Measurements from ENCODE around the gene DKC1.

Gene DKC1

DNA sequence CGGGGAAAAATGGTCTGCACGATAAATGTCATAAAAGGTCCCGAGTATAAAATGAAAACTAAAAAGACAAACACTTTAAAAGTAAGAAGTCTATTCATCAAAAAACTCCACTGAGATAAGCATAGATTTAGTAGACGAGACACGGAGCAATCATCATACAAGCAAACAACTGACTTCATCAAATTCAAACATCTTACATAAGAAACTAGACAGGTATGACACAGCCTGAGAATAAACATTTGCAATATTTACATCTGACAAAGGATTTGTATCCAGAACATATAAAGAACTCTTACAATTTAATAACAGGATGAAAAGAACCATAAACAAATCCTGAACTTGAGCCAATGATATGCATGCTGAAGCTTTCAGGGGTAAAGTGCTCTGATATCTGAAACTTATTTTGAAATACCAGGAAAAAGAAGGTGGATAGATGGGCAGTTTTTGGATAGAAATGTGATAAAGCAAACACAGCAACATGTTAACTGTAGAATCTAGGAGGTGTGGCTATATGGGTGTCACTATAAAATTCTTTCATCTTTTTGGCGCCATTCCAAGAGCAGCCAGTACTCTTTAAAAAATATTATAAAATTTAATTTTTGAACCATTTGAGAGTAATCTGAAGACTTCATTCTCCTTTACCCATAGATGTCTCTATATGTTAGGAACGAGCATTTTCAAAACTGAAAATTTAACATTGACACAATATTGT is 30.6 kb downstream of the DKC1 start:
- Histone ChIP-seq H4K8ac (ENCODE audit: low read depth, low read length) (no peak overlapping the region), H3K9ac (ENCODE audit: low read depth, low read length, poor library complexity) (no peak overlapping the region), H2BK12ac (ENCODE audit: low read length) (no peak overlapping the region), H2BK5ac (ENCODE audit: low read length) (no peak overlapping the region), H3K79me1 (ENCODE audit: low read depth, low read length) (no peaks in the 10 kb centered on the region), H3K9me3 (replicated peaks in 1 of 2; ENCODE audit: control insufficient read depth in 2 of 2, insufficient read depth in 1 of 2, low read depth in 1 of 2, low read length in 2 of 2) (no peaks in the 10 kb centered on the region), H2AK5ac (ENCODE audit: low read depth, low read length) (no peak overlapping the region), H3K18ac (ENCODE audit: low read length) (no peak overlapping the region), H2BK120ac (ENCODE audit: low read depth, low read length) (no peak overlapping the region), H2AFZ (ENCODE audit: low read length) (no peak overlapping the region), H3K27ac (replicated peaks; ENCODE audit: low read length) (no peak overlapping the region), H3K36me3 (replicated peaks in 1 of 2; ENCODE audit: control insufficient read depth in 2 of 2, insufficient read depth in 2 of 2, low read length in 2 of 2) (no peaks in the 10 kb centered on the region), H2BK15ac (ENCODE audit: low read length) (no peak overlapping the region), H3K14ac (ENCODE audit: low read length) (no peak overlapping the region), H3K4me2 (ENCODE audit: insufficient read depth, low read length, poor library complexity, severe bottlenecking) (no peak overlapping the region), H3K4me1 (ENCODE audit: control insufficient read depth in 2 of 2, insufficient read depth in 1 of 2, low read depth in 1 of 2, low read length in 2 of 2) (no peaks in the 10 kb centered on the region), H3K23ac (ENCODE audit: low read depth, low read length, poor library complexity) (no peak overlapping the region), H4K91ac (ENCODE audit: low read depth, low read length, poor library complexity) (no peak overlapping the region), H3K4me3 (ENCODE audit: low read length in 2 of 2) (no peak overlapping the region), H3K27me3 (ENCODE audit: control insufficient read depth in 3 of 3, insufficient read depth in 3 of 3, low read depth in 1 of 3, low read length in 3 of 3) (peaks cover 0 to 93% (median 1%) of the 10 kb centered on the region in 3 experiments), H3K4ac (ENCODE audit: low read length) (no peak overlapping the region)
- no CpG with 5 or more reads among the region's 7 CpGs for WGBS, 2 donors (ENCODE audit: extremely low coverage in 2 of 2, insufficient read length in 2 of 2, insufficient replicate concordance in 1 of 2)
- no peak for DNase-seq (ENCODE audit: low spot score)

- Histone ChIP-seq H3K23ac (ENCODE audit: low read depth, low read length, poor library complexity) (no peak overlapping the region), H3K9me3 (replicated peaks in 1 of 2; ENCODE audit: control insufficient read depth in 2 of 2, insufficient read depth in 1 of 2, low read depth in 1 of 2, low read length in 2 of 2) (no peaks in the 10 kb centered on the region), H2BK120ac (ENCODE audit: low read depth, low read length) (no peak overlapping the region), H2BK12ac (ENCODE audit: low read length) (no peak overlapping the region), H2AK5ac (ENCODE audit: low read depth, low read length) (no peak overlapping the region), H3K4me1 (ENCODE audit: control insufficient read depth in 2 of 2, insufficient read depth in 1 of 2, low read depth in 1 of 2, low read length in 2 of 2) (peaks cover 7% of the 10 kb centered on the region in 2 donors), H2AFZ (ENCODE audit: low read length) (no peak overlapping the region), H3K14ac (ENCODE audit: low read length) (no peak overlapping the region), H3K27ac (replicated peaks; ENCODE audit: low read length) (no peak overlapping the region), H3K79me1 (ENCODE audit: low read depth, low read length) (no peaks in the 10 kb centered on the region), H4K91ac (ENCODE audit: low read depth, low read length, poor library complexity) (no peak overlapping the region), H3K4me3 (ENCODE audit: low read length in 2 of 2) (no peak overlapping the region), H3K27me3 (ENCODE audit: control insufficient read depth in 3 of 3, insufficient read depth in 3 of 3, low read depth in 1 of 3, low read length in 3 of 3) (peaks cover 0 to 79% (median 1%) of the 10 kb centered on the region in 3 experiments), H3K4me2 (ENCODE audit: insufficient read depth, low read length, poor library complexity, severe bottlenecking) (no peak overlapping the region), H3K4ac (ENCODE audit: low read length) (no peak overlapping the region), H3K36me3 (replicated peaks in 1 of 2; ENCODE audit: control insufficient read depth in 2 of 2, insufficient read depth in 2 of 2, low read length in 2 of 2) (no peaks in the 10 kb centered on the region), H2BK5ac (ENCODE audit: low read length) (no peak overlapping the region), H3K9ac (ENCODE audit: low read depth, low read length, poor library complexity) (no peak overlapping the region), H3K18ac (ENCODE audit: low read length) (no peak overlapping the region), H4K8ac (ENCODE audit: low read depth, low read length) (no peak overlapping the region), H2BK15ac (ENCODE audit: low read length) (no peak overlapping the region)
- WGBS, 2 donors (ENCODE audit: extremely low coverage in 2 of 2, insufficient read length in 2 of 2, insufficient replicate concordance in 1 of 2): no CpG with 5 or more reads among the region's 2 CpGs
- DNase-seq (ENCODE audit: low spot score): no peak
Measured at GRCh38 chrX:154795016-154795415, 32.4 kb downstream of the DKC1 start.

DNA sequence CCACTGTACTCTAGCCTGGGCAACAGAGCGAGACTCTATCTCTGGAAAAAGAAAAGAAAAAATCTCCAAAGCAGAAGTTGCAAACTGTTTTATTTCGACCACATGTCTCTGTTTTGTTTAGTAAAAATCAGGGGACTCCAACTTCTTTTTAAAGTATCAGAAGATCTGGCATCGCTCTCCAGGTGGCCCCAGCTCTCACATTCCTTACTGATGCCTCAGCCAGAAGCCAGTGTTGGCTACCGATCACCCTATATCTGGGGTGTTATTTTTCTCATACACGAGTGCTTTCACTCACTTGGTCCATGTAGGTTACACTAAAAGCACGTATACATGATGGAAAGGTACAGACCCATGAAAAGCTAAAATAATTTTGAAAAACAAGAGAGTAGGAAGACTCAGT is 34.3 kb downstream of the DKC1 start:
- Histone ChIP-seq H3K23ac (ENCODE audit: low read depth, low read length, poor library complexity) (no peak overlapping the region), H4K8ac (ENCODE audit: low read depth, low read length) (no peak overlapping the region), H3K4me2 (ENCODE audit: insufficient read depth, low read length, poor library complexity, severe bottlenecking) (no peak overlapping the region), H2BK15ac (ENCODE audit: low read length) (no peak overlapping the region), H2AFZ (ENCODE audit: low read length) (no peak overlapping the region), H3K14ac (ENCODE audit: low read length) (no peak overlapping the region), H3K9ac (ENCODE audit: low read depth, low read length, poor library complexity) (no peak overlapping the region), H3K79me1 (ENCODE audit: low read depth, low read length) (no peaks in the 10 kb centered on the region), H3K27me3 (ENCODE audit: control insufficient read depth in 3 of 3, insufficient read depth in 3 of 3, low read depth in 1 of 3, low read length in 3 of 3) (peaks cover 0 to 79% (median 13%) of the 10 kb centered on the region in 3 experiments), H2BK120ac (ENCODE audit: low read depth, low read length) (no peak overlapping the region), H3K36me3 (replicated peaks in 1 of 2; ENCODE audit: control insufficient read depth in 2 of 2, insufficient read depth in 2 of 2, low read length in 2 of 2) (no peaks in the 10 kb centered on the region), H2BK12ac (ENCODE audit: low read length) (no peak overlapping the region), H3K4ac (ENCODE audit: low read length) (no peak overlapping the region), H2AK5ac (ENCODE audit: low read depth, low read length) (no peak overlapping the region), H3K4me3 (ENCODE audit: low read length in 2 of 2) (no peak overlapping the region), H3K9me3 (replicated peaks in 1 of 2; ENCODE audit: control insufficient read depth in 2 of 2, insufficient read depth in 1 of 2, low read depth in 1 of 2, low read length in 2 of 2) (no peaks in the 10 kb centered on the region), H3K4me1 (ENCODE audit: control insufficient read depth in 2 of 2, insufficient read depth in 1 of 2, low read depth in 1 of 2, low read length in 2 of 2) (peaks cover 11 to 13% of the 10 kb centered on the region in 2 donors), H2BK5ac (ENCODE audit: low read length) (no peak overlapping the region), H3K27ac (replicated peaks; ENCODE audit: low read length) (no peak overlapping the region), H3K18ac (ENCODE audit: low read length) (no peak overlapping the region), H4K91ac (ENCODE audit: low read depth, low read length, poor library complexity) (no peak overlapping the region)
- no peak for DNase-seq (ENCODE audit: low spot score)
- no CpG with 5 or more reads among the region's 6 CpGs for WGBS, 2 donors (ENCODE audit: extremely low coverage in 2 of 2, insufficient read length in 2 of 2, insufficient replicate concordance in 1 of 2)

- H3K27ac ChIP-seq (replicated peaks; ENCODE audit: low read length): no peak overlapping the region
- no peak overlapping the region for H3K14ac ChIP-seq (ENCODE audit: low read length)
- H3K9me3 ChIP-seq (replicated peaks in 1 of 2; ENCODE audit: control insufficient read depth in 2 of 2, insufficient read depth in 1 of 2, low read depth in 1 of 2, low read length in 2 of 2): no peaks in the 10 kb centered on the region
- WGBS, 2 donors (ENCODE audit: extremely low coverage in 2 of 2, insufficient read length in 2 of 2, insufficient replicate concordance in 1 of 2): no CpG with 5 or more reads among the region's 9 CpGs
- no peak overlapping the region for H3K23ac ChIP-seq (ENCODE audit: low read depth, low read length, poor library complexity)
- H2AK5ac ChIP-seq (ENCODE audit: low read depth, low read length): no peak overlapping the region
- H3K36me3 ChIP-seq (replicated peaks in 1 of 2; ENCODE audit: control insufficient read depth in 2 of 2, insufficient read depth in 2 of 2, low read length in 2 of 2): no peaks in the 10 kb centered on the region
- peaks cover 0 to 80% (median 35%) of the 10 kb centered on the region in 3 experiments for H3K27me3 ChIP-seq (ENCODE audit: control insufficient read depth in 3 of 3, insufficient read depth in 3 of 3, low read depth in 1 of 3, low read length in 3 of 3)
- peaks cover 11 to 13% of the 10 kb centered on the region in 2 donors for H3K4me1 ChIP-seq (ENCODE audit: control insufficient read depth in 2 of 2, insufficient read depth in 1 of 2, low read depth in 1 of 2, low read length in 2 of 2)
- H3K4me3 ChIP-seq (ENCODE audit: low read length in 2 of 2): no peak overlapping the region
- no peak overlapping the region for H4K91ac ChIP-seq (ENCODE audit: low read depth, low read length, poor library complexity)
- no peak overlapping the region for H3K18ac ChIP-seq (ENCODE audit: low read length)
- no peak overlapping the region for H2BK12ac ChIP-seq (ENCODE audit: low read length)
- DNase-seq (ENCODE audit: low spot score): peak; percentile 55
- H4K8ac ChIP-seq (ENCODE audit: low read depth, low read length): no peak overlapping the region
- no peaks in the 10 kb centered on the region for H3K79me1 ChIP-seq (ENCODE audit: low read depth, low read length)
- no peak overlapping the region for H3K9ac ChIP-seq (ENCODE audit: low read depth, low read length, poor library complexity)
- no peak overlapping the region for H2AFZ ChIP-seq (ENCODE audit: low read length)
- H3K4me2 ChIP-seq (ENCODE audit: insufficient read depth, low read length, poor library complexity, severe bottlenecking): no peak overlapping the region
- H2BK5ac ChIP-seq (ENCODE audit: low read length): no peak overlapping the region
- no peak overlapping the region for H3K4ac ChIP-seq (ENCODE audit: low read length)
- H2BK120ac ChIP-seq (ENCODE audit: low read depth, low read length): no peak overlapping the region
- H2BK15ac ChIP-seq (ENCODE audit: low read length): no peak overlapping the region
Measured at GRCh38 chrX:154799556-154800348, 37.1 kb downstream of the DKC1 start.
